Activated CD8-positive, alpha-beta T cell treated with anti-CD3 and anti-CD28 coated beads for 36 hours (primary cell): Measurements from ENCODE around the gene TNFSF18. TPM values are rescaled to one million over a fixed set of nuclear protein-coding genes. Genes with fewer than 3 reads are reported as not detected.

Experiments used
- total RNA-seq, 2 experiments: library from RNA; stranded (reverse); gene quantifications; one replicate each; pipeline ENCODE4 v1.2.3, GENCODE V29; 2021

The TNFSF18 gene
- total RNA-seq, 2 experiments from 2014 or later: not detected

Other genes starting within 250 kb of the TNFSF18 start
- 1 to 10 TPM; 1.5 to 1.6 TPM for gene TNFSF4, start 156.4 kb upstream of the TNFSF18 start, total RNA-seq